ENCODE data around the gene MEG3. TPM values are rescaled to one million over a fixed set of nuclear protein-coding genes. Genes with fewer than 3 reads are reported as not detected.

Gene MEG3
- total RNA-seq, 1 experiment from 2014 or later = not detected

DNA sequence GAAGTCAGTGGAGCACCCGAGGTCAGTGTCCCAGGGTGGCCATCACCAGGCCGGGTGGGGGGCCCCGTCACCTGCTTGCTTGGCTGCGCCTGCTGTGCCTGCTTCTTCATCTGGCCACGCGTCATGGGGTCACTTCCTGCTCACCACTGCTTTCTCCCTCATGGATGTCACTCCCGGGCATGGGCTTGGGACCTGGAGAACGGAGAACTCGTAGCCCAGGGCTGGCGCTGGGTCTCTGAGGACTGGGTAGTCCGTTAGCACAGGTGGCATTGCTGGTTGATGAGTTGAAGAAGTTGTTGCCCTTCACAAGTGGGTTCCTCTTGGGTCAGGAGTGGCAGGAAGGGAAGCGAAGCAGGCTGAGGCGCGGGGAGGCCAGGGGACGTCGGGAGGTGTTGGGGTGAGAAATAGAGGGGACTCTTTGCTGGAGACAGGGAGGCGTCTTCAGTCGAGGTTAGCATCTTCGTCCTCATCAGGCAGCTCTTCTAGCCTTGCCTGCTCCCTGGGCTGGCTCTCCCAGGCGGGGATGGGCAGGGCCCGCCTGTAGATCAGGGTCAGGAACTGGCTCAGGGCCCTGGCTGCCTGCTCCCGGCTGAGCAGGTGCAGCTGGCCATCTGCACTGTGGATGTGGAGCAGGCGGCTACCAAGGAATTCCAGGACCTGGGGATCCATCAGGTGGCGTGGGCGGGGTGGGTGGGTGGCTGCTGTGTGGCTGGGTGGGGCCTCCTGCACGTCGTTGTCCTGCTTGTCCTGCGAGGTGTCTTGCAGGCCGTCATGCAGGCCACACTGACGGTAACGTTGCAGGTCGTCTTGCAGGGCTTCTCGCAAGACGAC lies 54.6 kb downstream of the MEG3 start:
- in situ Hi-C loops (cut with HindIII; ENCODE audit: low pct_unique_long_range_greater_than_20kb, low sequenced_read_pairs) = no loop called here

DNA sequence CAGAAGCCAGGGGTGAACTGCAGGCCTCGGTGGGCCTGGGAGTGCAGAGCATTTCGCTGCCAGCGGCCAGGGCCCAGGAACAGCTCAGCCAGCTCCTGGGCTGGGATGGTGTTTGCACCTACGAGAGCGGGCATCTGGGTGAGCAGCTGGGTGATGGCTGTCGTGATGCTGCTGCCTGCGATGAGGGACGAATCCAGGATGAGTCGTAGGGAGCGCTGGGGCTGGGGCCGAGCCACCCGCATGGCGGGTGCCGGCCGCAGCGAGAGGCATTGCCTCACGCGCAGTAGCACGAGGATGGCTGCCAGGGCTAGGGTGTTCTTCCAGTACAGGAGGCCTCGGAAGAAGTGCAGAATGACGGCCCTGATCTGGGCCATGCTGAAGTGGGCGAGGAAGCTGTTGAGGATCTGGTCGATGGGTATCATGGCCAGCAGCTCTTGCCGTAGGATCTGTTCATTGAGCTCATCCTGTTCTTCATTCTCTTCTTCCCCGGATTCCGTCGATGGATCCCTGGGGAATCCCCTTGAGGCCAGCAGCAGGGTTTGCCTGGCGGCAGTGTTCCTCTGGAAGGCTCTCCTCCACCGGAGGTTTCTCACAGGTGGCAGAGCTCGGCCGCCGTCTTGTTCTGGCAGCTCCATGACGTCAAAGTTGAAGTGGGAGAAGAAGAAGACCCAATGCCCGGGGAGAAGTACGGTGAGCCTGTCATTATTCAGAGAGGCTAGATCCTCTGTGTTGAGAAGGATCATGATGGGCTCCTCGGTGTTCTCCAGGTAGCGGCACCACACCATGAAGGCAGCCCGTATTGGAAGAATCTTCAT lies 55.5 kb downstream of the MEG3 start:
- in situ Hi-C loops (cut with HindIII; ENCODE audit: low pct_unique_long_range_greater_than_20kb, low sequenced_read_pairs) = no loop called here
- no peak for DNase-seq (ENCODE audit: low read depth, low spot score)

More for the DNA sequence above, 54.6 kb downstream of the MEG3 start:
- DNase-seq (ENCODE audit: low read depth, low spot score) = no peak

DNA sequence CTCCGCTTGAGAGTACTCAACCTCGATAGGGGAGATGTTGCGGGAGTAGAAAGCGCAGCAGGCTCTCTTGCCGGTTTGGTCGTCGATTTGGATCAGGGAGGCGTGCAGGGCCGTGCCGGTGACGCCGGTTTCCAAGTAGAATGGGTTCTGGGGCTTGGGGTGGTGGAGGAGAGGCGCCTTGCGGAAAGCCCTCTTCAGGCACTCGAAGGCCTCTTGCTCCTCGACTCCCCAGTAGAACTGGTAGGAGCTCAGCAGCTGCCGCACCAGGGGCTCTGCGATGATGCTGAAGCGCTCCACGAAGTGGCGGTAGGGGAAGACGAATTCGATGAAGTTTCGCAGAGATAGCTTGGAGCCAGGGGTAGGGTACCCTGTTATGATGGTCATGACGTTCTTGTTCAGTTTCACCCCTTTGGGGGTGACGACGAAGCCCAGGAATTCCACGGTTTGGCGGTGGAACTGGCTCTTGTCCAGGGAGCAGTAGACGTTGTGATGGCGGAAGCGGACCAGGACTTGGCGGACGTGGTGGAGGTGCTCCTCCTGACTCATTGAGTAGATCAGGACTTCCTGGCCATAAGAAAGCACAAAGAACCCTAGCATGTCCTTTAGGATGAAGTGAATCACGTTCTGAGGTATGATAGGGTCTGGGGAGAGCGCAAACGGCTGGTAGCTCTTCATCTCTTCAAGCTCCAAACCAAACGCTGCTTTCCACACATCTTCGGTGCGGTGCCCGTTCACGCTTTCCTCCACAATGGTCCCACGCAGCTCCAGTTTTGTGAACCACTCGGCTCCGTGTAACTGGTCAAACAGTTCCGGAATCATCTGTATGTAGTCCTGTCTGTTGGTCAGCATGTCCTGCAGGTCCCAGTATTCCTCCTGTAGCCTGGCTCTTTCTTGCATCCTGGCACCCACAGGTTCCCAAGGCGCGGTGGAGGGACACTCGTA lies 56.4 kb downstream of the MEG3 start:
- DNase-seq (ENCODE audit: low read depth, low spot score) = no peak
- in situ Hi-C loops (cut with HindIII; ENCODE audit: low pct_unique_long_range_greater_than_20kb, low sequenced_read_pairs) = no loop called here

DNA sequence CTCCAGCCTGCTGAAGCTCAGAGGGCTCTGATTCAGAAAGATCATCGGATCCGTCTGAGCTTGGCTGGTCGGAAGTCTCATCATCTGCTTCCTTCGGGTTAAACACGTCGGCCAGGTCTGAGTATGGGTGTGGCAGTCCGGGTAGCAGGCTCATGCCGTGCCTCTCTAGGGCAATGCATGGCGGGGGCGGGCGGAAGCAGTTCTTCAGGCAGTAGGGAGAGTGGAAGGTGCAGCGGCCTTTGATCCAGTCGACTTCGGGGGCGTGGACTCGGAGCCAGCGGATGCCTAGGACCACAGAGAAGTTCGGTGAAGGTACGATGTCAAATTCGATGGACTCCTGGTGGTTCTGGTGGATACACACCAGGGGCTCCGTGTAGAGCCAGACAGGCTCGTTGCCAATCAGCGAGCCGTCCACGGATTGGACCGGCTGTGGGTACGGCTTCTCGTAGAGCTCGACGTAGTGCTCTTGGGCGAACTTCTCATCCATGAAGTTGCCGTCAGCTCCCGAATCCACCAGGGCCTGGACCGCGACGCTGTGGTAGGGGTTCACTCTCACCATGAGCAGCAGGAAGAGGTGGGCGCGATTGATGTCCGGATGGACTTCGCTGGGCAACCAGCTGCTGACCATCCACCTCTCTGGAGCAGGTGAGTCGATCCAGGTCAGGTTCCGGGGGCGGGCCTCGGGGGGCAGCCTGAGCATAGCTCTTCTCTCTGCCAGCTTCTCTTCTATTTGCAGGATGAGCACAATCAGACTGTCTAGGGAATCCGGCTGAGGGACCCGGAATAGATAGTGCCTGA lies 57.3 kb downstream of the MEG3 start:
- no peak for DNase-seq (ENCODE audit: low read depth, low spot score)
- in situ Hi-C loops (cut with HindIII; ENCODE audit: low pct_unique_long_range_greater_than_20kb, low sequenced_read_pairs) = no loop called here

DNA sequence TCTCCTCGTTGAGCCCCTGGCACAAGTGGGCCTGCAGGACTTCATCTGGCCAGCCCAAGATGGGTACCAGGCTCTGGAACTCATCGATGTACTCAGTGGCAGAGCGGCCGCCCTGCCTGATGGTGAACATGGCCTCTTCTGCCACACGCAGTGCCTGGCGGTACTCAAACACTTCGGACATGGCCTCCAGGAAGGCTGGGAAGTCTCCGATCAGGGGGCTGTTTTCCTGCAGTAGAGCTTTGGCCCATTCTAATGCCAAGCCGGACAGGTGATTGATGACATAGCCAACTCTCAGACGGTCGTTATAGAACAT lies 57.8 kb downstream of the MEG3 start:
- no peak for DNase-seq (ENCODE audit: low read depth, low spot score)
- in situ Hi-C loops (cut with HindIII; ENCODE audit: low pct_unique_long_range_greater_than_20kb, low sequenced_read_pairs) = no loop called here

DNA sequence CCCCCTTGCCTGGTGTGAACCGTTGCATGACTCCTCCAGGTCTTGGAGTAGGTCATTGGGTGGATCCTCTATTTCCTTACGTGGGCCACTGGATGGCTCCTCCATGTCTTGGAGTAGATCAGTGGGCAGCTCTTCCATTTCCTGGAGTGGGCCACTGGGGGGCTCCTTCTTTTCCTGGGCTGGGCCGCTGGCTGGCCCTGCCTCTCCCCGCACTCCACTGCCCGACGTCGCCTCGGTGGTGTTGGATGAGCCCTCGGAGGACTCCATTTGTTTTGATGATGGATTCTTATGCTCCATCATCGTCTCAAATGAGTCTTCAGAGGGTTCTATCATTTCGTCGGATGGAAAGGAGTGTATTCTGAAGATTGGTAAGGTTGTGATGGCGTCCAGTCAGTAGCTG lies 58.5 kb downstream of the MEG3 start:
- in situ Hi-C loops (cut with HindIII; ENCODE audit: low pct_unique_long_range_greater_than_20kb, low sequenced_read_pairs) = no loop called here
- no peak for DNase-seq (ENCODE audit: low read depth, low spot score)

DNA sequence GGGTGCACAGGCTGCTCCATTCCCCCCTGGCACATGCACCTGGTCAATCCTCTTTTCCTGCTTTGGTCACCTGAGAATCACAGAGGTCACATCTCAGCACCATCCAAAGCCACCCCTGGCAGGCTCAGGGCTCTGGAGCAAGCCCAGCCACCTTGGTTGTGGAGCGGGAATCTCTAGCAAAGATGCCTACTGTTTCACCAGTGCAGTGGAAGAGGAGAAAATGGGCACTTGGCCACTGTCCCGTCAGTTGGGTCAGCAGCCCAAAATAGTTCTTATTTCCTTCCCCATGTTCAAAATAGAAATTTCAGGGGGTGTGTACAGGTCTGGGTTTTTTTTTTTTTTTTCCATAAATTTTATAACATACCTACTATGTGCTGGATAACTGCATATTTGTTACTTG lies 59.3 kb downstream of the MEG3 start:
- in situ Hi-C loops (cut with HindIII; ENCODE audit: low pct_unique_long_range_greater_than_20kb, low sequenced_read_pairs) = no loop called here
- DNase-seq (ENCODE audit: low read depth, low spot score) = no peak

DNA sequence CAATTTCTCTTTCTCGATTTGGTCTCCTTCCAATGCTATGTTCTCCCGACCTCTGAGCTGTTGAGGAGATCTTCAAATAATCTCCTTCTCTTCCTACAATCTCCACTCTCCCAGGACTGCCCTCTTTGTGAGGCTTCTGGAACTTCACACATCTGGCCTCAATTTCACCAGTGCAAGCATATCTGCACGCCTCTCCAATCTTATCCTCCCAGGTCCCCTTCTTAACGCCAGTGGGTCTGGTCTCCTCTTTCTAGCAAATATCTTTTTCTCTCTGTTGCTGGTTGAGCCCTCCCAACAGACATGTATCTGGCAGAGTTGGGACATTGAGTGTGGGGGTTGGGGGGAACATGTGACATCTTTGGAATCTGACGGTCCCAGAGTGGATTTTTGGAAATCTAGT lies 59.7 kb downstream of the MEG3 start:
- in situ Hi-C loops (cut with HindIII; ENCODE audit: low pct_unique_long_range_greater_than_20kb, low sequenced_read_pairs) = no loop called here
- no peak for DNase-seq (ENCODE audit: low read depth, low spot score)

DNA sequence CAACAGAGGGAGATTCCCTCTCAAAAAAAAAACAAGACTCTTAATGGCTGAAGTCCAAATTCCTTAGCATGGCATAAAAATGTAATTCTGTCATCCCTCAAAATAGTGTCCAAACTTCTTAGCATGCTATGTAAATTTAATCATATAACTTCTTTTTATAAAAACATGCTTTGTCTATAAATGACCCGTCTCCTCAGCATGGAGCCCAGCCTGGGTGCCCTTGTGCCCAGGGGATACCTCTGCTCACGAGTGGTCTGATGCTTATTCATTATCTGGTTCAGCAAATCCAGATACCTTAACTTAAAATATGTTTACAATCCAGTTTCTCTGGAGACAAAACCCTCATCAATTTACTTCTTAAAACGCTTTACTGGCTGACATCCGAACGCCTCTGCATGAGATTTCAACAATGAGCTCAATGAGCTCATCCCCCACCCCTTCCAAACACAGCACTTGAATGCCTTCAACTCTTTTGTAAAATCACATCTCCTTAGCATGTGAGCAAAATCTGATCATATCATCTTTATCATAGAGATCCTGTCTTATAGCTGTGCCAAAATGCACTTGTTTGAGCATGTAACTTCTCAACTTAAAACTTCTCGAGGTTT lies 61.9 kb downstream of the MEG3 start:
- in situ Hi-C loops (cut with HindIII; ENCODE audit: low pct_unique_long_range_greater_than_20kb, low sequenced_read_pairs) = no loop called here
- DNase-seq (ENCODE audit: low read depth, low spot score) = no peak

DNA sequence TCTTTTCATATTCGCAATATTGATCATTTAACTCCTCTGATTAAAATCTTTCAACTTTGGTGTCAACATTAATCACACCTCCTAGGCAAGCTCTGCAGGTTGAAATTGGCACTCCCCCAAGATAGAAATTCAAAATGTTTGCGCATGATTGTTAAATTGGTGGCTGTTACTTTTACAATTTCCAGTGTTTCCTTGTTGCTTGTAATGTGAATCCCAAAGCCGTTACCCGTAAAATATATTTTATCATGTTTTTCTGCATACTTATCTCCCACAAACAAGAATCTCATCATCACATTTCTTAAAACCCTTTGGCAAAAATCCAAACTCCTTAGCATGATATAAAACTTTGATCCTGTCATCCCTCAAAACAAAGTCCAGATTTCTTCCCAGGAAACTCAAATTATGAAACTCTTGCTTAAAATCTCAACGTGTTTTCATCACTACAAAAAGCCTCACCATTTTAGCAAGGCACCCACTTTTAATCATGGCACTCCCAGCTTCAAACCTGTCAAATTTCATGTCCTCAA lies 62.9 kb downstream of the MEG3 start:
- in situ Hi-C loops (cut with HindIII; ENCODE audit: low pct_unique_long_range_greater_than_20kb, low sequenced_read_pairs) = no loop called here
- DNase-seq (ENCODE audit: low read depth, low spot score) = no peak

DNA sequence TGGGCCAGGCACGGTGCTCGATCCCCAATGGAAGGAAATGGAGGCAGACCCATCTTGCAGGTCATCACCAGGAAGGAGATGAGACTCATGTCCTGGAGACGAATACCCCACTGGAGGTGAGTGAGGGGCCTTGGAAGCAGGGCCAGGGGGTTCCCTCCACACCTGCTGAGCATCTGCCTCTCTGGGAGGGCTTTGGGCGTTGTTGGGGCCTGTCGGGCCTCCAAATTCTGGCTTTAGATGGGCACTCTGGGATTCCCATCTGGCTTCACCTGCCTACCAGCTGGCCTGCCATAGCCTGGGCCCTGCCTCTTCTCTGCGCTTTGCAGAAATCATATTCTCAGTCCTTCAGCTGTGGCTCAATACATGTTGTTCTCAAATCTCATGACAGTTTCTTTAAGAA lies 63.7 kb downstream of the MEG3 start:
- in situ Hi-C loops (cut with HindIII; ENCODE audit: low pct_unique_long_range_greater_than_20kb, low sequenced_read_pairs) = no loop called here
- DNase-seq (ENCODE audit: low read depth, low spot score) = no peak

DNA sequence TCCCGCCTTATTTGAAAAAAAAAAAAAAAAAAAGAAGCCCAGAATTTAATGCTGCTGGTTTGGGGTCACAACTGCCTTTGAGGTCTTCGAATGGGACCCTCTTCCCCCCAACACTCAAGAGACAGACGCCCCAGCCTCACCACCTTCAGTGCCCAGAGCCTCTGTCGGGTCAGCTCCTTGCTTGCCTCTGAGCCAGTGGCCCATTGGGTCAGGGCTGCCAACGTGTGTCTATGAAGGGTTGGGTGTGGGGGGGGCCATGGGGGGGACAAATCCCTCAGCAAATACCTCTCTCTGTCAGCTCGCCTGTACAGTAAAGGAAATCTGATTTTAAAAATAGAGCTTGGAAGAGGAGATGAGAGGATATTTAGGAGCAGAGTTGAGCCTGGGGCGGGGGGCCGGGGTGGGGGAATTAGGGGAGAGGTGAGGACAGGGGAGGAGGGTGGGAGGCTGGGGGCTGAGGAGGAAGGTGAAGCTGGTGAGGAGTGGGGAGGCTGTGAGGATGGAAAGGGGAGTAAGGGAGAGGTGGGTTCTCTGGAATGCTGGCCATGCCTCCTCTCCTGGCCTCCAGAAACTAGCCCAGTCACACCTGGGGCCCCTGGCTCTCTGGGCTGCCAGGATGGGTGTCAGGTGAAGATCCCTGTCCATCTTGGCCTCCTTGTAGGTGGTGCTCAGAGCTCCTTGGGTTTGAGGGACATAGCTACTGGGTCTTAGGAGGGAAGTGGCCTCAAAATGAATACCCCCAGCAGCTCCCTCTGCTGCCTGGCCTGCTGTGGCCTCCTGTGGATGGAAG lies 64.3 kb downstream of the MEG3 start:
- no peak for DNase-seq (ENCODE audit: low read depth, low spot score)
- in situ Hi-C loops (cut with HindIII; ENCODE audit: low pct_unique_long_range_greater_than_20kb, low sequenced_read_pairs) = no loop called here

DNA sequence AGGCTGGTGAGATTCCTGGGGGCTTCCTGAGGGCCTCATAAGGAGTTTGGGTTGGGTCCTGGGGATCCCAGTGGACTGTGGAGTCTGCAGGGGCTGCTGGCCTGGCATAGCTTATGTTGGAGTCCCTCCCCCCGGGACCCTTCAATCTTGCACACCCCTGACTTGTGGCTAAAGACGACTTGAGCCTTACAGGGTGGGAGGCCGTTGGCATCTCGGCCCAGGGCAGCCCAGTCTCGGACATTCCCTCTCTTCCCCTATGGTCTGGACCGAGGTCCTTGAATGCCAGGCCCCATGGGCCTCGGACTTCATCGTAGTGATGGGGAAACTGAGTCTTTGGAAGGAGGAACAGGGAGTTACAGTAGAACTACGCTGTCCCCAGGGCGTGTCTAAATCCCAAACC lies 65.1 kb downstream of the MEG3 start:
- in situ Hi-C loops (cut with HindIII; ENCODE audit: low pct_unique_long_range_greater_than_20kb, low sequenced_read_pairs) = no loop called here
- DNase-seq (ENCODE audit: low read depth, low spot score) = no peak

DNA sequence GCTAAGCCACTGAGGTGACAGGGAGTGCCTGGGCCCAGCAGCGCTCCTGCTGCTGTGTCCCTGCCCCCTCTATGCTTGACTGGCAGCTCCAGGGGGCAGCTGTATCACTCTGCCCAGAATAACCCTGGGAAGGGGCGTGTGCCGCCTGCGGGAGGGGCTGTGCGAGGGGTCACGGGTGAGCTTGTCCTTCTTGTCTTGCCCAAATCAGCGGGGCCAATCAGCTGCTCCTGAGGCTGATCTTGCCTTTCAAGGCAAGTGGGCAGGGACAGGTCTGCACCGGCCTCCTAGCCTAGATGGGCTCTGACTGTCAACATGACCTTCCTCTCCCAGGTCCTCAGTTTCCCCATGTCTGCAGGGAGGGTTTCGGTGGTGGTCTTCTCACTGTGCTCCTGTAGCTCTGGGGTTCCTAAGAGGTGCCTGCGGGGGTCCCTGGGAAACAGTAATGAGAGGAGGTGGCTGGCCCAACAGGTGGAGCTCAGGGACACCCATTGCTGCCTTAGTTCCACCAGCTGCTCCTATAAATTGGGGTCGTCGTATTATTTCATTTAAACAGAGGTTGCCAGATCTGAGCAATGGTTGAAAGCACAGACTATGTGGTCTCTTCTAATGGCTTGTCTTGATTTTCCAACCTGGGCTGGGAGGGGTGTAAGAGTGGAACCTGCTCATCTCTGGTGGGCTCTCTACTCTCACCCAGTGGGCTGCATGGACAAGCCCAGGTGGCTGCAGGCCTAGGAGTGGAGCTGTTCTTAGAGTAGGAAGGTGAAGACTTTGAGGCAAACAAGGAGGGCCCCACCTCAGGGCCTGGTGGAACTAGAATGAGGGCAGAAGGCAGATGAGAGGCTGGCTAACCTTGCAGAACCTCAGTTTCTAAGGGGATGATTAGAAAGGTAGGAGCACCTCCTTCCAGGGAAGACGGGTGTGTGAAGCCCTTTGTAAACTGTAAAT lies 65.9 kb downstream of the MEG3 start:
- DNase-seq (ENCODE audit: low read depth, low spot score) = no peak
- in situ Hi-C loops (cut with HindIII; ENCODE audit: low pct_unique_long_range_greater_than_20kb, low sequenced_read_pairs) = no loop called here

Measured in SK-MEL-5 (cell line).